Measurements from ENCODE around the gene FAM149B1. TPM values are rescaled to one million over a fixed set of nuclear protein-coding genes. Genes with fewer than 3 reads are reported as not detected.
"Not testable (repeated sequence)": the region's sequence is repeated elsewhere in the genome, so short reads cannot be mapped to it uniquely, and the experiment has no call there.

The FAM149B1 gene
- polyA plus RNA-seq, 1 donor (not counting 4 experiments of a cell fraction or from before 2014, with no cell fraction given), result 22.2 TPM

DNA sequence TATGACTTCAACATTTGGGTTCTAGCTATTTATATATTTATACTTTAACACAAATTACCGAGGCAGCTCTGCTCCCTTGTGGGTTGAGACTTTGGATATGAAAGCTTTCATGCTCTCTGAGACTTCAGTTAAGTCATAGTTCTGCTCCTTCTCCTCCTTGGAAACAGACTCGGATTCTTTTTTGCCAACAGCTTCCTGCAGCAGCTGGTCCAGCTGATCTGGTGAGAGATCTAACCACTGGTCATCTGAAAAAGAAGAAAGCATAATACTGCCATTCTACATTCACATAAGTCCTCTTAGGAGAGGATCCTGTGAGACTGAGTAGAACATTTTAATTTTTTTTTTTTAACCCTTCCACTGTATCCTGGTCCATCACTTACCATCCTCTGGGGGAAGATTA, 28.7 kb upstream of the FAM149B1 start:
- FAIRE-seq, result no peak
- H3K79me2 ChIP-seq (ENCODE audit: control insufficient read depth, insufficient read depth, low read length), result no peaks in the 10 kb centered on the region

DNA sequence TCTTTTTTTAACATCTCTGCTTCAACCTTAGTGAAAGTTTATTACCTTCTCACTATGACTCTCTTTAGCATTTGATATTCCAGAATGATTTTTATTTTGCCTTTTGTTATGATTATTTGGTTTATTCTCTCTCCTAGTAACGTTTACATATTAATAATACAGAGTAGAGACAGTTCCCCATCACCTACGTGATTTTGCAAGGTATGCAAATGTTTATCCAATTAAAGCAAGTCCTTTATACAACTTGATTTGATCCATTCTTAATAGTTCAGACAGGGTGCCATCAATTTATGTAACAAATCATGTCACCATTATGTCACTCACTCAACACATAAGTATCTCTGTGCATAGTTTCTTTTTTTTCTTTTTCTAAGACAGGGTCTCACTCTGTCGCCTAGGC, 26.3 kb upstream of the FAM149B1 start:
- Histone ChIP-seq H3K4me2 (ENCODE audit: control insufficient read depth, extremely low read depth, insufficient read depth, low read depth, low read length) (no peak overlapping the region), H3K9me1 (ENCODE audit: control insufficient read depth, extremely low read depth, insufficient read depth, low read length) (no peaks in the 10 kb centered on the region), H3K4me3 (ENCODE audit: control insufficient read depth in 2 of 3, extremely low read depth in 1 of 3, insufficient read depth in 2 of 3, low read depth in 1 of 3, low read length in 3 of 3) (no peak overlapping the region), H3K27ac (ENCODE audit: control insufficient read depth, insufficient read depth, low read length) (no peak overlapping the region), H3K36me3 (ENCODE audit: control insufficient read depth in 2 of 2, extremely low read depth in 1 of 2, insufficient read depth in 2 of 2, low read length in 2 of 2) (peaks cover 5 to 12% of the 10 kb centered on the region in 2 experiments), H3K9me3 (ENCODE audit: control insufficient read depth, low read depth, low read length) (no peaks in the 10 kb centered on the region), H3K4me1 (ENCODE audit: control insufficient read depth, extremely low read depth, insufficient read depth, low read length) (no peaks in the 10 kb centered on the region), H3K9ac (ENCODE audit: control insufficient read depth, extremely low read depth, insufficient read depth, low read length) (no peak overlapping the region), H3K79me2 (ENCODE audit: control insufficient read depth, insufficient read depth, low read length) (no peaks in the 10 kb centered on the region), H2AFZ (ENCODE audit: control insufficient read depth, low read length) (no peak overlapping the region), H3K27me3 (ENCODE audit: control insufficient read depth, extremely low read depth, insufficient read depth, low read length) (no peaks in the 10 kb centered on the region), H4K20me1 (ENCODE audit: control insufficient read depth, extremely low read depth, insufficient read depth, low read length) (no peaks in the 10 kb centered on the region)
- dilution Hi-C loops (cut with MboI; ENCODE audit: extremely low pct_ligation_motif_present, low sequenced_read_pairs), result no loop called here
- TF ChIP-seq, protein P1, sequence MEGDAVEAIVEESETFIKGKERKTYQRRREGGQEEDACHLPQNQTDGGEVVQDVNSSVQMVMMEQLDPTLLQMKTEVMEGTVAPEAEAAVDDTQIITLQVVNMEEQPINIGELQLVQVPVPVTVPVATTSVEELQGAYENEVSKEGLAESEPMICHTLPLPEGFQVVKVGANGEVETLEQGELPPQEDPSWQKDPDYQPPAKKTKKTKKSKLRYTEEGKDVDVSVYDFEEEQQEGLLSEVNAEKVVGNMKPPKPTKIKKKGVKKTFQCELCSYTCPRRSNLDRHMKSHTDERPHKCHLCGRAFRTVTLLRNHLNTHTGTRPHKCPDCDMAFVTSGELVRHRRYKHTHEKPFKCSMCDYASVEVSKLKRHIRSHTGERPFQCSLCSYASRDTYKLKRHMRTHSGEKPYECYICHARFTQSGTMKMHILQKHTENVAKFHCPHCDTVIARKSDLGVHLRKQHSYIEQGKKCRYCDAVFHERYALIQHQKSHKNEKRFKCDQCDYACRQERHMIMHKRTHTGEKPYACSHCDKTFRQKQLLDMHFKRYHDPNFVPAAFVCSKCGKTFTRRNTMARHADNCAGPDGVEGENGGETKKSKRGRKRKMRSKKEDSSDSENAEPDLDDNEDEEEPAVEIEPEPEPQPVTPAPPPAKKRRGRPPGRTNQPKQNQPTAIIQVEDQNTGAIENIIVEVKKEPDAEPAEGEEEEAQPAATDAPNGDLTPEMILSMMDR (optimal IDR thresholded peaks at IDR 0.05 in 1 of 3, IDR thresholded peaks at IDR 0.05 in 1 of 3, conservative IDR thresholded peaks at IDR 0.05 in 1 of 3; ENCODE audit: extremely low read depth in 1 of 3, insufficient read depth in 2 of 3, low read length in 3 of 3), result no peak
- FAIRE-seq, result no peak
- DNase-seq (ENCODE audit: low read depth, low spot score), result no peak

More for the DNA sequence above, 28.7 kb upstream of the FAM149B1 start:
- TF ChIP-seq, protein P1 (optimal IDR thresholded peaks at IDR 0.05 in 1 of 3, IDR thresholded peaks at IDR 0.05 in 1 of 3, conservative IDR thresholded peaks at IDR 0.05 in 1 of 3; ENCODE audit: extremely low read depth in 1 of 3, insufficient read depth in 2 of 3, low read length in 3 of 3), result no peak
- no peak for TF ChIP-seq EZH2 (IDR thresholded peaks at IDR 0.05; ENCODE audit: low read length)
- Histone ChIP-seq H3K9ac (ENCODE audit: control insufficient read depth, extremely low read depth, insufficient read depth, low read length) (no peak overlapping the region), H2AFZ (ENCODE audit: control insufficient read depth, low read length) (no peak overlapping the region), H4K20me1 (ENCODE audit: control insufficient read depth, extremely low read depth, insufficient read depth, low read length) (no peaks in the 10 kb centered on the region), H3K4me1 (ENCODE audit: control insufficient read depth, extremely low read depth, insufficient read depth, low read length) (no peaks in the 10 kb centered on the region), H3K9me1 (ENCODE audit: control insufficient read depth, extremely low read depth, insufficient read depth, low read length) (no peaks in the 10 kb centered on the region), H3K27me3 (ENCODE audit: control insufficient read depth, extremely low read depth, insufficient read depth, low read length) (no peaks in the 10 kb centered on the region), H3K9me3 (ENCODE audit: control insufficient read depth, low read depth, low read length) (no peaks in the 10 kb centered on the region), H3K4me2 (ENCODE audit: control insufficient read depth, extremely low read depth, insufficient read depth, low read depth, low read length) (no peak overlapping the region), H3K36me3 (ENCODE audit: control insufficient read depth in 2 of 2, extremely low read depth in 1 of 2, insufficient read depth in 2 of 2, low read length in 2 of 2) (peaks cover 8 to 14% of the 10 kb centered on the region in 2 experiments), H3K4me3 (ENCODE audit: control insufficient read depth in 2 of 3, extremely low read depth in 1 of 3, insufficient read depth in 2 of 3, low read depth in 1 of 3, low read length in 3 of 3) (no peak overlapping the region), H3K27ac (ENCODE audit: control insufficient read depth, insufficient read depth, low read length) (no peak overlapping the region)
- dilution Hi-C loops (cut with MboI; ENCODE audit: extremely low pct_ligation_motif_present, low sequenced_read_pairs), result no loop called here
- DNase-seq (ENCODE audit: low read depth, low spot score), result no peak

DNA sequence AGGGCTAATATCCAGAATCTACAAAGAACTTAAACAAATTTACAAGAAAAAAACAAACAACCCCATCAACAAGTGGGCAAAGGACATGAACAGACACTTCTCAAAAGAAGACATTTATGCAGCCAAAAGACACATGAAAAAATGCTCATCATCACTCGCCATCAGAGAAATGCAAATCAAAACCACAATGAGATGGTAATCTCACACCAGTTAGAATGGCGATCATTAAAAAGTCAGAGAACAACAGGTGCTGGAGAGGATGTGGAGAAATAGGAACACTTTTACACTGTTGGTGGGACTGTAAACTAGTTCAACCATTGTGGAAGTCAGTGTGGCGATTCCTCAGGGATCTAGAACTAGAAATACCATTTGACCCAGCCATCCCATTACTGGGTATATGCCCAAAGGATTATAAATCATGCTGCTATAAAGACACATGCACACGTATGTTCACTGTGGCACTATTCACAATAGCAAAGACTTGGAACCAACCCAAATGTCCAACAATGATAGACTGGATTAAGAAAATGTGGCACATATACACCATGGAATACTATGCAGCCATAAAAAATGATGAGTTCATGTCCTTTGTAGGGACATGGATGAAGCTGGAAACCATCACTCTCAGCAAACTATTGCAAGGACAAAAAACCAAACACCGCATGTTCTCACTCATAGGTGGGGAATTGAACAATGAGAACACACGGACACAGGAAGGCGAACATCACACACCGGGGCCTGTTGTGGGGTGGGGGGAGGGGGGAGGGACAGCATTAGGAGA, 17.1 kb upstream of the FAM149B1 start:
- H3K79me2 ChIP-seq (ENCODE audit: control insufficient read depth, insufficient read depth, low read length); H3K27ac ChIP-seq (ENCODE audit: control insufficient read depth, insufficient read depth, low read length); H4K20me1 ChIP-seq (ENCODE audit: control insufficient read depth, extremely low read depth, insufficient read depth, low read length); H3K4me3 ChIP-seq (ENCODE audit: control insufficient read depth in 2 of 3, extremely low read depth in 1 of 3, insufficient read depth in 2 of 3, low read depth in 1 of 3, low read length in 3 of 3); H3K9ac ChIP-seq (ENCODE audit: control insufficient read depth, extremely low read depth, insufficient read depth, low read length); H3K9me3 ChIP-seq (ENCODE audit: control insufficient read depth, low read depth, low read length); H2AFZ ChIP-seq (ENCODE audit: control insufficient read depth, low read length); H3K4me1 ChIP-seq (ENCODE audit: control insufficient read depth, extremely low read depth, insufficient read depth, low read length); H3K36me3 ChIP-seq (ENCODE audit: control insufficient read depth in 2 of 2, extremely low read depth in 1 of 2, insufficient read depth in 2 of 2, low read length in 2 of 2); H3K9me1 ChIP-seq (ENCODE audit: control insufficient read depth, extremely low read depth, insufficient read depth, low read length); H3K4me2 ChIP-seq (ENCODE audit: control insufficient read depth, extremely low read depth, insufficient read depth, low read depth, low read length); H3K27me3 ChIP-seq (ENCODE audit: control insufficient read depth, extremely low read depth, insufficient read depth, low read length); dilution Hi-C loops (cut with MboI; ENCODE audit: extremely low pct_ligation_motif_present, low sequenced_read_pairs); FAIRE-seq; DNase-seq (ENCODE audit: low read depth, low spot score): not testable (repeated sequence)

Measured in keratinocyte (primary cell).